ENCODE data around the gene DNAI1.

DNA sequence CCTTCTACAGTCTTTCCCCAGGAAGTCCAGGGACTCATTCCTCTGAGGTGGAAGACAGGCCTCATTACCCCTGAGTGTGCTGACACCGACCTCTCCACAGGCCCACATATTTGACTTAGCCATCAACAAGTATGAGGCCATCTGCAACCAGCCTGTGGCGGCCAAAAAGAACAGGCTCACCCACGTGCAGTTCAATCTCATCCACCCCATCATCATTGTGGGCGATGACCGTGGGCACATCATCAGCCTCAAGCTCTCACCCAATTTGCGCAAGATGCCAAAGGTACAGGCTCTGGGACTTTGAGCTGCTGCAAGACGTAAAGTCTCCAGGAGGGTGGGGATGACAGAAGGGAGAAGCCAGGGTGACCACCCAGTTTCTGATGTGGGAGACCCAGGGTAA, 58.6 kb downstream of the DNAI1 start:
- TF ChIP-seq CTCF (IDR thresholded peaks at IDR 0.05; ENCODE audit: insufficient read depth, low read depth, low read length) (no peak), EZH2 (IDR thresholded peaks at IDR 0.05; ENCODE audit: insufficient read depth, low read length) (no peak)

All from astrocyte (in vitro differentiated cells and primary cell).